Measurements from ENCODE around the gene KLF15. TPM values are rescaled to one million over a fixed set of nuclear protein-coding genes. Genes with fewer than 3 reads are reported as not detected.
A peak's percentile ranks its signal among the peaks of the same experiment; 100 is the strongest.

The KLF15 gene
- total RNA-seq, 2 experiments from 2014 or later, result 0.62 to 0.89 TPM

DNA sequence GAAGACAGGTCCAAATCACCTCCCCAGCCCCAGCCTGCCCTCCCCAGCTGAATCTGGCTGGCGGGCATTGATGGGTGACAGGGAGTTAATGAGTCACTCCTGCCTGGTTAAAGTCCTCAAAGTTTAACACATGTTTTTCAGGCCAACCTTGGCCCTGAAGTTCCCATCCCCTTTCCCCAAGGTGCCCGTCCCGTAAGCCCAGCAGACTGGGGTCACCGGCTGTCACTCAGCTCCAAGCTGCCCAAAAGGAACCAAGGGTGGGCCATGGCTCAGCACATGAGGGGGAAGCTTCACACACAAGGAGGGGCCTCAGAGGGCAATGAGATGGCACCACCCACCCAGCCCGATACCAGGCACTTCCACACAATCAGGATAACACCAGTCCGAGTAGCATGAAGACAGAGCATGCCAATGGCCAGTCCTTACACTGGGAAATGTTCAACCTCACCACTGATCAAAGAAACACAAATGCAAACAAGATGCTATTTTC lies 10.2 kb upstream of the KLF15 start:
- H3K4me1 Mint-ChIP-seq (ENCODE audit: low read depth), result no peaks in the 10 kb centered on the region
- CTCF ChIA-PET, result no interaction called here
- no peaks in the 10 kb centered on the region for H3K36me3 Mint-ChIP-seq (ENCODE audit: low read depth)
- H3K4me3 Mint-ChIP-seq, result no peak overlapping the region
- H3K27ac Mint-ChIP-seq, result no peak overlapping the region
- no peak for DNase-seq
- no peaks in the 10 kb centered on the region for H3K27me3 Mint-ChIP-seq (ENCODE audit: low read depth)
- intact Hi-C loops (cut with micrococcal nuclease), result no loop called here
- no peaks in the 10 kb centered on the region for H3K9me3 Mint-ChIP-seq

DNA sequence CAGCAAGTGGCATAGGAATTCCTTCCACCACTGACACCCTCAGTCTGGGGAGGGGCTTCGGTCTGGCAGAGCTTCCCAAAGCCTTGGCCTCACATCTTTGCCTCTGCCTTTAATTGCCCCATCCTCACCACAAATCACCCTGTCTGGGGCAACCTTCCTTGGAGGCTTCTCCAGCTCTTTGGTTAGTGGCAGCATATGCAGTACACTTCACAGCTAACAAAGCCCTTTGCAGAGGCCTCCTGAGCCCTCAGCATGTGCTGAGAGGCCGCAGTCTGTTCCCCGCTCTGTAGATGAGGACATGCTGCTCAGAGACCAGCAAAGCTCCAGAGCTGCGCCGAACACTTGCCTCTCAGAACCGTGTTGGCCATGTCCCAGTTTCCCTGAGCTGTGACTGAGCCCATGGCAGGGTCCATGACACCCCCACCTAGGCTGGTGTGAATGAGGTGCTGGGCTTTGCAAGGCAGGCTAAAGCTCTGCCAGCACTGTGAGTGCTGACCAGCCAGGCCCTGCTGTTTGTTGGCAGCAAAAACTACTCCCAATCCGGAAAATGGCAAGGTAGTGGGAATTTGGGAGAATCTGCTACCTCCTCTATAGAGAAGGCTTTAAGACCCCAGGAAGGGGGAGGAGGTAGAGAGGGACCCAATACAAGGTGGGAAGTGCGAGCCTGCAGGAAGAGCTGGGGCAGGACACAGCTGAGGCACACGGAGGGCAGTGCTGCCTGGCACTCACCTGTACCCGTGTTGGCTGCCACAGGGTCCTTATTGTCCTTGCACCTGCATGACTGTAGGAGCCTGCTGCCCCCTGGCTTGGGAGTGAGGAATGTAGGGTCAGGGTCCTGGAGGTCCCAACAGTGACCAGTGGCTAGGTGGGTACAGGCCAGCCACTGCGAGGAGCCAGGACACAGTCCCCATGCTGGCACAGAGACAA lies 8.4 kb upstream of the KLF15 start:
- intact Hi-C loops (cut with micrococcal nuclease), result no loop called here
- CTCF ChIA-PET, result interaction anchor here (0.7 kb wide), 1 partner anchor 169 kb away, joined by 3 read pairs; no protein-coding TSS in a partner anchor
- no peak overlapping the region for H3K4me3 Mint-ChIP-seq
- H3K36me3 Mint-ChIP-seq (ENCODE audit: low read depth), result no peaks in the 10 kb centered on the region
- H3K27ac Mint-ChIP-seq, result no peak overlapping the region
- no peak for DNase-seq
- H3K9me3 Mint-ChIP-seq, result no peaks in the 10 kb centered on the region
- peaks cover 5% of the 10 kb centered on the region for H3K27me3 Mint-ChIP-seq (ENCODE audit: low read depth)
- H3K4me1 Mint-ChIP-seq (ENCODE audit: low read depth), result no peaks in the 10 kb centered on the region

DNA sequence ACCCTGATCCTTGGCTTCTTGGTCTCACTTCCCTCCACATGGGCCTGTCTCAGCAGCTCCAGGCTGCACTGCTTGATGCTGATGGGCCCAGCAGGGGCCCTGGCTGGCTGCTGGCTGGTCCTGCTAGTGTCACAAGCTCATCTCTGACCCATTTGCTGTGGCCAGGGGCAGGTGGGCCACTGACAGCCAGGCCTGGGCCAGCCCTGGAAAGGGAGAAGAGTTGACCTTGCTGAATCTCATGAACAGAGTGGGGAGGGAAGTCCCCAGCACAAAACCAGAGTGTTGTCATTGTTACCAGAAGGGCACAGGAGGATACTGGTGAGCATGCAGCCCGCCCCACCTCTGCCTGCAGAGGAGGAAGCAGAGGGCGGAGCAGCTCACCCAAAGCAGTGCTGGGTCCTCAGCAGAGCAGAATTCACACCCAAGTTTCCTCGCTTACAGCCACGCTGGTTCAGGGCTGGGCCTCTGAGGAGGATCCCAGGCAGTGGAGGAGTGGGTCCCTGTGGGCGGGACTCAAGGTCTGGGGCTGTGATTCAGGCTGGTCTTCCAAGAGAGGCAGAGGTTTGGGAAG lies 7.6 kb upstream of the KLF15 start:
- DNase-seq, result no peak
- Mint-ChIP-seq H3K27me3 (ENCODE audit: low read depth) (peaks cover 11% of the 10 kb centered on the region), H3K27ac (no peak overlapping the region), H3K36me3 (ENCODE audit: low read depth) (no peaks in the 10 kb centered on the region), H3K4me3 (no peak overlapping the region), H3K9me3 (no peaks in the 10 kb centered on the region), H3K4me1 (ENCODE audit: low read depth) (no peaks in the 10 kb centered on the region)
- intact Hi-C loops (cut with micrococcal nuclease), result no loop called here
- CTCF ChIA-PET, result no interaction called here

DNA sequence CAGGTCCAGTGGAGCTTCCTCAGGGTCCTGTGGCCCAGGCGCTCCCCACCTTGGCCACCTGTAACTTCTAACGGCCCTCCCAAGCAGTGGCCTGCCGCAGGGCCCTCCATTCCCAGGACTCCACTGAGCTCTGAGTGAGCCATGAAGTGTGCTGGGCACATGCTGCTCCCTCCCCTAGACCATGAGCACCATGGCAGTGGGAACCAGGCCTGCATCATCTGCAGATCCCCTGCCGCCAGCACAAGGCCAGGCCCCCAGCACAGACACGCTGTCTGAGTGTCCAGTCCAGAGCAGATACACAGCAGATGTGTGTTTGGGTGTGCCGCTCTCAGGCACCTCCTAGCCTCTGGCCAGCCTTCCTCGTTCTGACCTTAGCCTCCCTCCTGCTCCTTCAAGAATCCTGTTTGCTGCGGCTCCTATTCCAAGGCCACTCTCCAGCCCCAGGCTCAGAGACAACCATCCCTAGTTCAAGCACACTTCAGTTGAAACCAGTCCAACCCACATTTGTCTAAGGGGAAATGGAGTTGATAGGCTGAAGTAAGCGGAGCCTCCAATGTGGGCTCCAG lies 7.0 kb upstream of the KLF15 start:
- Mint-ChIP-seq H3K4me1 (ENCODE audit: low read depth) (no peaks in the 10 kb centered on the region), H3K27me3 (ENCODE audit: low read depth) (peaks cover 17% of the 10 kb centered on the region), H3K9me3 (no peaks in the 10 kb centered on the region), H3K27ac (no peak overlapping the region), H3K4me3 (no peak overlapping the region), H3K36me3 (ENCODE audit: low read depth) (no peaks in the 10 kb centered on the region)
- intact Hi-C loops (cut with micrococcal nuclease), result no loop called here
- CTCF ChIA-PET, result no interaction called here
- DNase-seq, result no peak

DNA sequence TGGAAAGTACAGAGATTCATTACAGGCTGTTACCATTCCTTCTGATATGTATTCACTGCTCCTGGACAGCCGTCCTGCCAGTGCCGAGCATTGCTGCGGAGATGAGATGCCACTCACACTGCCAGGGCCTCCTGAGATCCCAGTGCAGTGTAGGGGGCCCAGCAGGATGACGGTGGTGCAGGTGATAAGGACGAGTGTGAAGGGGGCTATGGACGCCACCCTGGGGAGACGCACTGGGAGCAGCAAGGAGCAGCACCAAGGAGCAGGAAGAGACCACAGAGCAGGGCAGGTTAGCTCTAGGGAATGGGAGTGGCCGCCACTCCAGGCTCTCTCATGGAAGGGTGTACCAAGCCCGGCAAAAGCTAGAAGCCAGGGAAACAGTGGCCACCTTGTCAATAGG lies 4.0 kb upstream of the KLF15 start:
- intact Hi-C loops (cut with micrococcal nuclease), result no loop called here
- H3K4me1 Mint-ChIP-seq (ENCODE audit: low read depth), result peaks cover 9% of the 10 kb centered on the region
- CTCF ChIA-PET, result no interaction called here

DNA sequence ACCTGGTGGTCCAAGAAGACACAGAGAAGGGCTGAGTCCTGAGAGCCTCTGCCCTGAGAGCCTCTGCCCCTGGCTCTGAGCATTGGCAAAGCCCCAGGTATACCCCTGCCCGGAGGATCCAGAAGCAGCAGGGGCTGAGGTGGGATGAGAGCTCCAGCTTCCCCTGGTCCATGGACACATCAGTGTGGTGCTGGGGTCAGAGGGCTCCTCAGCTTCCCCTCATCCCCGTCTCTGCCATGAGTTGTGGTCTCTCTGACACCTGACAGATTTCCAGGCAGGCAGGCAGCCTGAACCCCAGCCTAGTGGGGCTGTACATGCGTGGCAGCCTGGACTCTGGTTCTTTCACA lies 3.5 kb upstream of the KLF15 start:
- CTCF ChIA-PET, result no interaction called here
- no peak overlapping the region for H3K27ac Mint-ChIP-seq
- H3K9me3 Mint-ChIP-seq, result no peaks in the 10 kb centered on the region
- intact Hi-C loops (cut with micrococcal nuclease), result no loop called here
- no peak for DNase-seq
- peaks cover 36% of the 10 kb centered on the region for H3K27me3 Mint-ChIP-seq (ENCODE audit: low read depth)
- H3K4me1 Mint-ChIP-seq (ENCODE audit: low read depth), result peaks cover 10% of the 10 kb centered on the region
- H3K4me3 Mint-ChIP-seq, result no peak overlapping the region
- no peaks in the 10 kb centered on the region for H3K36me3 Mint-ChIP-seq (ENCODE audit: low read depth)

More for the DNA sequence above, 4.0 kb upstream of the KLF15 start:
- Mint-ChIP-seq H3K9me3 (no peaks in the 10 kb centered on the region), H3K27me3 (ENCODE audit: low read depth) (peaks cover 34% of the 10 kb centered on the region), H3K36me3 (ENCODE audit: low read depth) (no peaks in the 10 kb centered on the region), H3K27ac (no peak overlapping the region), H3K4me3 (no peak overlapping the region)
- DNase-seq, result no peak

DNA sequence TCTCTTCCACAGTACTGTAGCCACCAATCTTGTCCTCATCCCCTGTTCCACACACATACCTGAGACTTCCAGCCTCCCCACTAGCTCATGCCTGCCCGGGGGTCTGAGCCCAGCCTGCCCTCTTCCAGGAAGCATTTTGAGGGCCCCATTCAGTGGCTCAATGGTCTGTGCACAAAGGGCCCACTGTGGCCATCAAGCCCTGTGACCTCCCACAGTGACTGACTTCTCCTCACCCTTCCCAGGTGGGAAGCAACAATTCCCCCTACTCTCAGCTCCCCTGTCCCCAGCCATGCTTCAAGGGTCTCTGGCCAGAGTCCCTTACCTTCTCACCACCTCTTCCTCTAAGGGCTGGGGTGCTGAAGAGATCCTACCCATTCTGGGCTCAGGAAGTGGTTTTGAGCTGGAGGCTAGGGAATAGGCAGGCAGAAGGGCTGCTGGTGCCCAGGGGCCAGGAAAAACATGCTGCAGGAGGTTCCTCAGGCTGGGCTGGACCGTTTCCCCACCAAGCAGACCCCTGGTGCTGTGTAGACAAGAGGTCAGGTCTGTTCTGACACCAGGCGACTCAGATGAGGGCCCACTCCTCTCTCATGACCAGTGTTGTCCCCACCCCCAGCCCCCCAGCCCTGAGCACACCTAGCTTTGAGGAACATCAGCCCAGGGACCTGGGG lies 3.0 kb upstream of the KLF15 start:
- intact Hi-C loops (cut with micrococcal nuclease), result no loop called here
- Mint-ChIP-seq H3K4me1 (ENCODE audit: low read depth) (peaks cover 10% of the 10 kb centered on the region), H3K4me3 (no peak overlapping the region), H3K27ac (no peak overlapping the region), H3K27me3 (ENCODE audit: low read depth) (peaks cover 41% of the 10 kb centered on the region), H3K36me3 (ENCODE audit: low read depth) (no peaks in the 10 kb centered on the region), H3K9me3 (no peaks in the 10 kb centered on the region)
- CTCF ChIA-PET, result no interaction called here
- no peak for DNase-seq

DNA sequence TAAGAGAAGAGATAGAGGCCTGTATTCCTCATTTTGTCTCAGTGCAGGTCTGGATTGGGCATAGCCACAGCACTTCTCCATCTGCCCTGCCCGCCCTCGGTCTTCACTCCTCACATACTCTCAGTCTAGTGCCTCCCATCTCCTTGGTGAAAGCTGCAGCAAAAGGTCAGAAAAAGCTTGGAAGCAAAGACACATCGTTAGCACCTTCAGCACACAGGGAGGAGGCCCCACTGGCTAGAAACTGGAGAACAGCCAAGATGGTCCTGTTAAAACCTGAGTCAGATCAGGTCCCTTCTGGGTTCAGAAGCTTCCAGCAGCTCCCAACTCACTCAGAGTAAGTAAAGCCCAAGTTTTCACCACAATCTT lies 1.6 kb upstream of the KLF15 start:
- CTCF ChIA-PET, result no interaction called here

DNA sequence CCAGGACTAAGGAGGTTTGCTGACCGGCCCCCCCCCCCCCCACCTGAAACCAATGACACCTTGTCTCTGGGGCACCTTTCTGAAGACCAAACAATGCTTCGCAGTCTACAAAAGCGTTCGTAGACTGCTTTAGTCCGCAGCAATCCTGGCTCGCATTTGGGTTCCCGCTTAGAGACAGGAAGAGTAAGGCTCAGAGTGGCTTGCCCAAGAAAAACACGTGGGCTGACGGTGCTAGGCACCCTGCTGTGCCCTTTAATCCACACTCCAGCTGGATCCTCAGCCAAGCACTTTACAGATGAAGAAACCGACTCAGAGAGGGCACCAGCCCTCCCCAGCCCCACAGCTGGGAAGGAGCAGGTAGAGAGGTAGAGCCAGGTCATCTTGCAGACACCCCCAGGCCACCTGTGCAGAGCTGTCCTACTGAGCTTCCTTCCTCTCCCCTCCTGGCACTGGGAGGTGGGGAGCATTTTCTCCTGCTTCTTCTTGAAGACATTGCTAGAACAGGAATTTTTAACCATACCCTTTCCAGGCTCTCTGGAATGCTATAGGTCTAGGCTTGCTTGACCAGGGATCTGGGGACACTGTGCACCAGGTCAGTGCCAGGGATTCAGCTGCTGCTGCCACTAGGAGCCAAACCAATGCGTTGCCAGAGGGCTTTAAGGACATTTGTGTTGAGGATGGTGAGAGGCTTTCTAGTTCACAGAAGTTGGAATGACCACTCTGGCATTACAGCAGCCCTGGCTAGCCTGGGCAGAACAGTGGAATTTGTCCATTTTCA lies 1.0 kb upstream of the KLF15 start:
- Mint-ChIP-seq H3K27ac (no peak overlapping the region), H3K9me3 (no peaks in the 10 kb centered on the region), H3K4me3 (peak overlapping the region; percentile 77), H3K27me3 (ENCODE audit: low read depth) (peaks cover 41% of the 10 kb centered on the region), H3K36me3 (ENCODE audit: low read depth) (no peaks in the 10 kb centered on the region), H3K4me1 (ENCODE audit: low read depth) (peaks cover 10% of the 10 kb centered on the region)
- no peak for DNase-seq
- intact Hi-C loops (cut with micrococcal nuclease), result loop anchor here (5.0 to 10.0 kb wide), 2 partner anchors 276 to 627 kb away; partner anchors contain the start of genes PLXNA1 and SLC41A3
- CTCF ChIA-PET, result no interaction called here

More for the DNA sequence above, 1.6 kb upstream of the KLF15 start:
- intact Hi-C loops (cut with micrococcal nuclease), result loop anchor here (5.0 to 10.0 kb wide), 2 partner anchors 276 to 626 kb away; partner anchors contain the start of genes PLXNA1 and SLC41A3
- DNase-seq, result no peak
- no peaks in the 10 kb centered on the region for H3K36me3 Mint-ChIP-seq (ENCODE audit: low read depth)
- peaks cover 10% of the 10 kb centered on the region for H3K4me1 Mint-ChIP-seq (ENCODE audit: low read depth)
- peaks cover 41% of the 10 kb centered on the region for H3K27me3 Mint-ChIP-seq (ENCODE audit: low read depth)
- H3K9me3 Mint-ChIP-seq, result no peaks in the 10 kb centered on the region
- no peak overlapping the region for H3K4me3 Mint-ChIP-seq
- H3K27ac Mint-ChIP-seq, result no peak overlapping the region

DNA sequence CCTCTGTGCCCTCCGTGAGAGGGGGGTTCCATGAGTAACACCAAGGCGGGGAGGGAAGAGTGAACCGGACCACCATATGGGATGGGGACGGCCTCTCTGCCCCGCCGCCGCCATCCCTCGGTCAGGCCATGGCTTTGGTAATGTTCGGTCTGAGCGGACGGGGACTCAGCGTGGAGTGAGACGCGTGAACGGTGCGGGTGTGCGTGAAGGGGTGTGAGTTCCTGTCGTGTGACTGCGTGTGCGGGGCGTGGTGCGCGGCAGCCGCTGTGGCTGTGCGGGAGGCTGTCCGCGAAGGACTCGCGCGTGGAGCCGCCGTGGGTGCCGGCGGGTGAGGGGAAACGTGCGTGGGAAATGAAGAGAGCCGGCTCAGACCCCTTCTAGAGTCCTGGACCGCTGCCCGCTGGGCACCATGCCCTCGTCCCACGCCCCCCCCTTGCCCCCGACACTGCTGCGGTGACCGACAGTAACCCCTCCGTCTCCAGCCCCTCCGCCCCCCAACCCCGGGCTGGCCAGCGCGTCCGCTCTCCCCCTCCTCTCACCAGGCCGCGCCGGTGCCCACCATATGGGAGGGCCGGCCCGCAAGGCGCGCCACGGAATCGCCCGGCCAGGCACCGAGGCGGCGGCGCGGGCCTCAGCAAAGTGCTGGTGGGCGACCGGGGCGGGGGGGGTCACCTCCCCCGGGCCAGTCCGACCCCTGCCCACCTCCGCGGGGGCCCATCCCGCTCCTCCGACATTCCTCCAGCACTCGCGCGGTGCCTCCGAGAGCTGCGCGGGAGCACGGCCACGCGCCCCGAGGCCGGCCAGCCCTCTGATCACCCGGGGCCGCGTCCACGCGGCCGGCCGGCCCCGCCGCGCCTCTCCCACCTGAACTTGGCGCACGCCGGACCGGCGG lies 589 bp downstream of the KLF15 start:
- intact Hi-C loops (cut with micrococcal nuclease), result loop anchor here (1.0 to 10.0 kb wide), 4 partner anchors 118 to 628 kb away; partner anchors contain the start of genes PLXNA1, SLC41A3 and ZXDC
- CTCF ChIA-PET, result no interaction called here
- Mint-ChIP-seq H3K4me3 (peak overlapping the region; percentile 82), H3K27me3 (ENCODE audit: low read depth) (peaks cover 41% of the 10 kb centered on the region), H3K4me1 (ENCODE audit: low read depth) (peaks cover 10% of the 10 kb centered on the region), H3K9me3 (no peaks in the 10 kb centered on the region), H3K27ac (peak overlapping the region; percentile 65), H3K36me3 (ENCODE audit: low read depth) (no peaks in the 10 kb centered on the region)
- no peak for DNase-seq

DNA sequence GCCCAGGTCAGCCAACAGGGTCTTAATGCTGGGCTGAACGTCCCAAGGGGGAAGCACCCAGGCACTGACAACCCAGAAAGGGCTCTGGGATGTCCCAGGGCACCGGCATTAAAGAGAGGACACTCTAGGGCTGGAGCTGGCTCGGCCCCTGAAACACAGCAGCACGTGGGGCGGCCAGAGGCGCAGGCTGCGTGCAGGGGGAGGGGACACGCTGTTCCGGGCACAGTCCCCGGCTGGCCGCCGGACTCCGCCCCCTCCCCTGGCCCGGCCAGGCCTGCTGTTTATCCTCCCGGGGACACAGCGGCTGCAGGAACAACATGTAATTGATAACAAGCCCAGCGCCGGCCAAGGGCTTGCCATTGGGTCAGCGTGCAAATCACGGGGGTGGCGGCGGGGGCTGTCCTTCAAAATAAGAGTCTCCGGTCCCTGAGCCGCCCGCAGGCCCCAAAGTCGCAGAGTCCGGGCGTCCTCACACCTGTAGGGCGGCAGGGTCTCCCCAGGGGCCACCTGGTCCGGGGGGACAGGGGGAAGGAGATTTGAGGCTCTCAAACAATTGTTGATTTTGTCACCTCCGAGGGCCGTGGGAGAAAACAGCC lies 1.3 kb downstream of the KLF15 start:
- DNase-seq, result no peak
- H3K4me1 Mint-ChIP-seq (ENCODE audit: low read depth), result peaks cover 10% of the 10 kb centered on the region
- H3K4me3 Mint-ChIP-seq, result peak overlapping the region; percentile 82
- no peaks in the 10 kb centered on the region for H3K9me3 Mint-ChIP-seq
- CTCF ChIA-PET, result no interaction called here
- H3K36me3 Mint-ChIP-seq (ENCODE audit: low read depth), result no peaks in the 10 kb centered on the region
- peaks cover 36% of the 10 kb centered on the region for H3K27me3 Mint-ChIP-seq (ENCODE audit: low read depth)
- intact Hi-C loops (cut with micrococcal nuclease), result loop anchor here (2.0 to 10.0 kb wide), 3 partner anchors 119 to 629 kb away; partner anchors contain the start of genes PLXNA1, SLC41A3 and ZXDC
- H3K27ac Mint-ChIP-seq, result no peak overlapping the region
